Measurements from ENCODE around the gene CRIM1. TPM values are rescaled to one million over a fixed set of nuclear protein-coding genes. Genes with fewer than 3 reads are reported as not detected.

Gene CRIM1
- total RNA-seq, 1 donor from 2014 or later = 25.8 TPM

DNA sequence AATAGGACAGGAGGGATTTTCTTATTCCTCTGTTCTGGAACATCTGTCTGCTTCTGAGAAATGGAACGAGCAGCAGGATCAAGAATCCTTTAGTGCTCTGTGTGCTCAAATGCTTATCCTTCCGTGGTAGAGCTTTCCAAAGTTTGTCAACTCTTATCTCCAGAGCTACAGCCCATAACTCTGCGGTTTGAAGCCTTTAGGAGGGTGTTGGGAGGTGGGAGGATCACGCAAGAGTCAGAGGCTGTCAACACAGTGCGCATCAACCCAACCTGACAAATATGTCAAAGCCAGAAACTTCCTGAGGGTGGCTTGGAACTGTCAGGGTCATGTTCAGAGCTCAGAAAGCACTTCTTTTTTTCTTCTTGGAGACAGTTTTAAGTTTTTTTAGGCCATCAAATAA lies 95.9 kb downstream of the CRIM1 start:
- DNase-seq (ENCODE audit: low spot score, unreplicated experiment) = no peak
- Mint-ChIP-seq H3K27ac (no peak overlapping the region), H3K36me3 (ENCODE audit: insufficient read depth) (peaks cover 5% of the 10 kb centered on the region), H3K9me3 (ENCODE audit: low read depth) (no peaks in the 10 kb centered on the region), H3K27me3 (no peaks in the 10 kb centered on the region), H3K4me1 (ENCODE audit: low read depth) (peaks cover 20% of the 10 kb centered on the region), H3K4me3 (ENCODE audit: low read depth) (no peak overlapping the region)
- TF ChIP-seq, protein P1, sequence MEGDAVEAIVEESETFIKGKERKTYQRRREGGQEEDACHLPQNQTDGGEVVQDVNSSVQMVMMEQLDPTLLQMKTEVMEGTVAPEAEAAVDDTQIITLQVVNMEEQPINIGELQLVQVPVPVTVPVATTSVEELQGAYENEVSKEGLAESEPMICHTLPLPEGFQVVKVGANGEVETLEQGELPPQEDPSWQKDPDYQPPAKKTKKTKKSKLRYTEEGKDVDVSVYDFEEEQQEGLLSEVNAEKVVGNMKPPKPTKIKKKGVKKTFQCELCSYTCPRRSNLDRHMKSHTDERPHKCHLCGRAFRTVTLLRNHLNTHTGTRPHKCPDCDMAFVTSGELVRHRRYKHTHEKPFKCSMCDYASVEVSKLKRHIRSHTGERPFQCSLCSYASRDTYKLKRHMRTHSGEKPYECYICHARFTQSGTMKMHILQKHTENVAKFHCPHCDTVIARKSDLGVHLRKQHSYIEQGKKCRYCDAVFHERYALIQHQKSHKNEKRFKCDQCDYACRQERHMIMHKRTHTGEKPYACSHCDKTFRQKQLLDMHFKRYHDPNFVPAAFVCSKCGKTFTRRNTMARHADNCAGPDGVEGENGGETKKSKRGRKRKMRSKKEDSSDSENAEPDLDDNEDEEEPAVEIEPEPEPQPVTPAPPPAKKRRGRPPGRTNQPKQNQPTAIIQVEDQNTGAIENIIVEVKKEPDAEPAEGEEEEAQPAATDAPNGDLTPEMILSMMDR (IDR thresholded peaks at IDR 0.05; ENCODE audit: unreplicated experiment) = no peak

DNA sequence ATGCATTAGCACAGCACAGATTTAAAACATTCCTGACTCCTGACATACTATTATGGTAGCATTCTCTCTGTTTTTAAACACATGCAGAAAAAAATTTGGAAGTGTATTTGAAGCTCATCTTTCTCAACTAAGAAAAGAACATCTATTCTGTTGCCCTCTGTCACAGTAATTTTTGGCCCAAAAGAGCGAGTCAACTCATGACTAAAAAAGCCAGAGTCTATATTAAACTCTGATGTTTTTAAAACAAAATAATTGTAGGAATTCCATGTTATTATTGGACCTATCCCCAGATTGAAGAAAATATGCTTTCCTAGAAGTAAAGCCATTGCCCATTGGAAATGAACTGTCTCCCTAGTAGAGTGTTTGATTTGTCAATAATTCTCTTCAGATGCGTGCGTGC lies 96.7 kb downstream of the CRIM1 start:
- Mint-ChIP-seq H3K27me3 (no peaks in the 10 kb centered on the region), H3K36me3 (ENCODE audit: insufficient read depth) (peaks cover 5% of the 10 kb centered on the region), H3K4me1 (ENCODE audit: low read depth) (peaks cover 20% of the 10 kb centered on the region), H3K9me3 (ENCODE audit: low read depth) (no peaks in the 10 kb centered on the region), H3K27ac (no peak overlapping the region), H3K4me3 (ENCODE audit: low read depth) (no peak overlapping the region)
- TF ChIP-seq, protein P1 (IDR thresholded peaks at IDR 0.05; ENCODE audit: unreplicated experiment) = no peak
- DNase-seq (ENCODE audit: low spot score, unreplicated experiment) = no peak

DNA sequence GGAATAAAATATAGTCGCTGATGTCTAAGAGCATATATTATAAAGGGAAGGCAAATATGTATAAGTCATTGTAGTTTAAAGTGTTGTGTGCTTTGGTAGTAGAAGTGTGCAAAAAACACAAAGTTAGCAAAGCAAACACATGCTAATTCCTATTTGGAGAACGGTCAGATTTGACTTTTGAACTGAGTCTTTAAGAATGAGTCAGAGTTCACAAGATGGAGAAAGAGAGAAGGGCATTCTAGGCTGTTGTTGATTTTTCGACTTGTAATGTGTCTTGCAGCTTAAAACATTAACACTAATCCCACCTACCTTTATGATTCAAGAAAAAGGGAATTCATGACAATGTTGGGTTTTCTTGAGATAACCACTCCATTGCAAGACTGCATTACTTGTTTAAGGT lies 98.1 kb downstream of the CRIM1 start:
- Mint-ChIP-seq H3K4me3 (ENCODE audit: low read depth) (no peak overlapping the region), H3K9me3 (ENCODE audit: low read depth) (no peaks in the 10 kb centered on the region), H3K27me3 (no peaks in the 10 kb centered on the region), H3K27ac (no peak overlapping the region), H3K4me1 (ENCODE audit: low read depth) (peaks cover 21% of the 10 kb centered on the region), H3K36me3 (ENCODE audit: insufficient read depth) (peaks cover 3% of the 10 kb centered on the region)
- no peak for DNase-seq (ENCODE audit: low spot score, unreplicated experiment)
- TF ChIP-seq, protein P1 (IDR thresholded peaks at IDR 0.05; ENCODE audit: unreplicated experiment) = no peak

DNA sequence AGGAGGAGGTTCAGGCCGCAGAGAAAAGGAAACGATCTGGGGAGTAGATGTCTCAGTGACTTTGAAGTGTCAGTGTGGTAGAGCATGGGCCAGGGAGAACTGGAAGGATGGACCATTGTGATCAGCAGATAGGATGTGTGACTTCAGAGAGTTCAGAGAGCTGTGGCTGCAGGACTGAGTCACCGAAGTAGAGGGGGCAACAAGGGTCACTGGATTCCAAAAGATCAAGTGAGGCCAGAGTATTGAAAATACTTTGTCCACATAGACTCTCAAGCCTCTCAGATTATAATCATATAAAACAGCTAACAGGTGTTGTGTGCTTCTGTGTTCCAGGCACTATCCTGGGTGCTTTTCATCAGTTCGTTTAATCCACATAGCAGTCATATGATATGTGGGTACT lies 99.4 kb downstream of the CRIM1 start:
- TF ChIP-seq, protein P1 (IDR thresholded peaks at IDR 0.05; ENCODE audit: unreplicated experiment) = no peak
- peaks cover 3% of the 10 kb centered on the region for H3K36me3 Mint-ChIP-seq (ENCODE audit: insufficient read depth)

DNA sequence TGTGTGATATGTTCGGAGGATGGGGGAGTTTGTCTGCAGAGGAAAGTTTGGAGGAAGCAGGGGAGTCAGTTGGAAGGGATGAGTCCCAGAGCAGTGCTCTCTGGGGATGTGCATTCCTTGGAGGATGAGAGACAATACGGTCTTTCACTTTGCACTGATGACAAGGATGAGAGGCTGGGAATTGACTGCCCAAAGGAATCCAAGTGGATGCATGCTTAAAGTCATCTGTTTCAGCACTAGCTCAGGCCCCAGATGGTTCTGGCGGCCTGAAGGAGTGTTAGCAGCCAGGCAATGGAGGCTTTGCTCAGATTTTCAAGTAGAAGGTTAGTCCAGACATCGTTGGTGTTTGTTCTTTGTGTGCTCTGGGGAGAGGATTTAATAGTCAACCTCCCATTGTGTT lies 100.2 kb downstream of the CRIM1 start:
- TF ChIP-seq, protein P1 (IDR thresholded peaks at IDR 0.05; ENCODE audit: unreplicated experiment) = no peak
- DNase-seq (ENCODE audit: low spot score, unreplicated experiment) = no peak
- Mint-ChIP-seq H3K27ac (no peak overlapping the region), H3K36me3 (ENCODE audit: insufficient read depth) (peaks cover 3% of the 10 kb centered on the region), H3K4me3 (ENCODE audit: low read depth) (no peak overlapping the region), H3K27me3 (no peaks in the 10 kb centered on the region), H3K4me1 (ENCODE audit: low read depth) (peaks cover 9% of the 10 kb centered on the region), H3K9me3 (ENCODE audit: low read depth) (no peaks in the 10 kb centered on the region)

More for the DNA sequence above, 99.4 kb downstream of the CRIM1 start:
- Mint-ChIP-seq H3K4me3 (ENCODE audit: low read depth) (no peak overlapping the region), H3K27me3 (no peaks in the 10 kb centered on the region), H3K4me1 (ENCODE audit: low read depth) (peaks cover 15% of the 10 kb centered on the region), H3K27ac (no peak overlapping the region), H3K9me3 (ENCODE audit: low read depth) (no peaks in the 10 kb centered on the region)
- no peak for DNase-seq (ENCODE audit: low spot score, unreplicated experiment)

Data from progenitor cell of endocrine pancreas (in vitro differentiated cells).